CD4-positive, alpha-beta T cell treated with Interleukin-4 for 1 hour (primary cell): ENCODE data around the gene XRN2.

Experiments used
- DNase-seq, 2 donors: peaks; one replicate each; pipeline ENCODE4 v3.0.0-alpha.2; 2020 to 2022

XRN2 gene

DNA sequence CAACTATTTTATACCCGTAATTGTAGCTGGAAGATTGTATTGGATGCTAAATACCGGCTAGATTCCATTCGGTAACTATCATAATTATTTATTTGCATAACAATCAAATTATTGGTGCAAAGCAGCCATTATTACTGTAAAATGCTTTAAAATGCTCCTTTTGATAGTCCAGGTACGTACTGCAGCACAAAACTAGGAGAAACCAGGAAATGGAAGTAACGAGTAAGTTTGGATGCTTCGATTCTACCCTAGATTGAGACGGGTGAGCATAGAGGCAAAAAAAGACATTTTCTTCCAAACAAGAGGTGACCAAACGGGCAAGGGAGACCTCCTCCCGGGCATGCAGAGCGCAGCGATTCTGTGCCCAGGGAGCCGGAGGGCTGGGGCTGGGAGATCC lies 469 bp upstream of the XRN2 start:
- DNase-seq = no peak

DNA sequence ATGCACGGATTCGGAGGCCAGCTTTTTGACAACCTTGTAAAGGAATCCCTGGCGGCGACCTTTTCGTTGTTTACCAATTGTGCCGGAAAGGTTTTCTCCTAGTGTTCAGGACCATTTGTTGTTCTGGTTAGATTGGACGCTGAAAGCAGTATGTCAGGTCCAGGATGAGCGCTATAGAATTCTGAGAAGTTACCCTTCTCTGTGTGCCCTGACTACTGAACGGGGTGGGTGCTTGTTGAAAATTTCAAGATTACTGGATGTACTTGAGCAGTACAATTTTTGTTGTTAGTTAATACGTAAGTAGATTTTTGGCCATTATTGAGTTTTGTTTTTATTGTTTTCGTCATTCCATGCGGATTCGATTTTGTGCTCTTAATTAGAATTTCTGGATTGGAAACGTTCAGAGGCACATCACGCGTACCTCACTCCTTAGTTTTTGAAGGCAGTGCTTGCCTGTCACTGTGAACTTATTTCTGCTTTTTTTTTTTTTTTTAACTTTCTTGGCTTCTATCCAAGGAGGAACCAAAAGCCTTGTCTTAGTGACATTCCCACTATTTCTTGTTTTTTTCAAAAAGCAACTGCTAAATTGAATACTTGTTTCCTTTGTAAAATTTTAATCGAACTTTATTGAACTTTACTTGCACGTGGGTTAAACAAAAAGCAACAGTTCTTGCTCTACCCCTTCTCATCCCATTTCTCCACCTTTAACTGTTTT lies 898 bp downstream of the XRN2 start:
- no peak for DNase-seq

DNA sequence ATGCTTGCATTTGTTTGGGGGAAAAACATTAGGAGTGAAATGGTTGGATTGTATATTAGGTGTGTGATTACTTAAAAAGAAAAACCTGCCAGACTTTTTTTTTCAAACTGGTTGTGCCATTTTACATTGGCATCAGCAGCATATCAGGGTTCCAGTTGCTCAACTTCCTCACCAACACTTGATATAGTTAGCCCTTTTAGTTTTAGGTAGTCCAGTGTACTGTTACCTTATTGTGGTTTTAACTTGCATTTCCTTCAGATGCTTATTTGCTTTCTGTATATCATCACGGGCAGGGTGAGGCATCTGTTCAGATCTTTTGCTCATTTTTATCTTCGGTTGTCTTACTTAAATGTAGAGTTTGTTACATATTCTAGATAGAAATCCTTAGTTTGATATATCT lies 5.2 kb downstream of the XRN2 start:
- DNase-seq = no peak

DNA sequence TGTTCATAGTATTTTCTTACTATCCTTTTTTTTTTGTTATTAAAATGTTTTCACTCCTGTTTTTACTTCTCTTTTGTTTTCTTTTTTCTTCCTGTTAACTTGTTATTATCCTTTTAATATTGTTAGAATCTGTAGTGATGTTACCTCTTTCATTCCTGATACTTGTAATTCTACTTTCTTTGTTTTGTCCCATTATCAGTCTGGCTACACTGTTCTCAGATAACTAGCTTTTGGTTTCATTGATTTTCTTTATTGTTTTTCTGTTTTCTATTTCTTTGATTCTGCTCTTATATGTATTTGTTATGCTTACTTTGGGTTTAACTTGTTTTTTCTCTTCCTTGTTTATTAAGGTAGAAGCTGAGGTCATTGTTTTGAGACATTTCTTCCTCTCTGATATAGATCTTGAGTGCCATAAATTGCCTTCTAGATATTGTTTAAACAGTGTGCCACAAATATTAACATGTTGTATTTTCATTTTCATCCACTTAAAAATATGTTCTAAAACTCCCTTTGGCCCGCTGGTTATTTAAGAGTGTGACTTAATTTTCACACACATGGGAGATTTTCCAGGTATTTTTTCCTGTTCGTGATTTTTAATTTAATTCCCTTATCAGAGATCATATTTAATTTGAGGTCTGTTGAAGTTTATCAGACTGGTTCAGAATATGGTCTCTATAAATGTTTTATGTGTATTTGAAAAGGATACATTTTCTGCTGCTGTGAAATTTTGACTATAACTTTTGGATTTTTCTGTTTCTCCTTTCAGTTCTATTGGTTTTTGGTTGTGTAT lies 6.7 kb downstream of the XRN2 start:
- no peak for DNase-seq

DNA sequence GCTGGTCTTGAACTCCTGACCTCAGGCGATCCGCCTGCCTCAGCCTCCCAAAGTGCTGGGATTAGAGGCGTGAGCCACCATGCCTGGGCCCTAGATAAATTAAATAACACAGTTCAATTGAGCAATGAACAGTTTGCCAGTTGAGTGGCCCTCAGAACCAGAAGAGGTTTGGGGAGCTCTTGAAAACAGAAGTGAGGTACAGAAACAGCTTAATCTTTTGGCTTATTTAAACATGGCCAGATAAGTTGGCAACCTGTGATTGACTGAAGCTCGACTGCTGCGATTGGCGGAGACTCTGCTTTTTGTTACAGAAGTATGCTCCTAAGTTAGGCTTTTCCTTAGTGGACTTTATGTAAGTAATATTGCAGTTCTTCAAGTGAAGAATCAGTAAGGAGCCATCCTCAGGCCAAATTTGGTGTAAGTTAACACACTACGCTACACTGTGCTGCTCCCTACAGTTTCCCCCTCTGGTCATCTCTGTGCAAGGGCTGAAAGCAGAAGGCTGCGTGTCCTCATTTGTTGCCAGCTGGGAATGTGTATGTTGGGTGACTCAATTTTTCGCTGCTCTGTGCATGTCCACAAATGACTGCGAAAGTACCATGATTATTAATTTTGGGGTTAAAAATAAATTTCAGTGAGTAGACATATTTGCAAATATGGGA lies 9.8 kb downstream of the XRN2 start:
- DNase-seq = no peak

DNA sequence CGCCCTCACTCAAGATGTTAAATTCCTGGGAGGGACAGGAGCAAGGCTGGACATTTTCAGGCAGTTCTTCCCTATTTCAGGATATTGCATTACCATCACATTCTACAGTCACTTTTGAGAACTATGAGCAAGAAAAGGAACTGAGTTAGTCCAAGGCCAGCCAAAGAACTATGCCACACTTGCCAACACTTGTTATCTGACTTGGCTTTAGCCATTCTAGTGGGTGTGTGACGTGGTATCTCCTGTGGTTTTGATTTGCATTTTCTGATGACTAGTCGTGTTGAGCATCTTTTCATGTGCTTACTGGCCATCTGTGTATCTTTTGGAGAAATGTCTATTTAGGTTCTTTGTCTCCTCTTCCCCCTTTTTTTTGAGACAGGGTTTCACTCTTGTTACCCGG lies 12.0 kb downstream of the XRN2 start:
- DNase-seq = peak in 1 of 2 donors; percentile 12

DNA sequence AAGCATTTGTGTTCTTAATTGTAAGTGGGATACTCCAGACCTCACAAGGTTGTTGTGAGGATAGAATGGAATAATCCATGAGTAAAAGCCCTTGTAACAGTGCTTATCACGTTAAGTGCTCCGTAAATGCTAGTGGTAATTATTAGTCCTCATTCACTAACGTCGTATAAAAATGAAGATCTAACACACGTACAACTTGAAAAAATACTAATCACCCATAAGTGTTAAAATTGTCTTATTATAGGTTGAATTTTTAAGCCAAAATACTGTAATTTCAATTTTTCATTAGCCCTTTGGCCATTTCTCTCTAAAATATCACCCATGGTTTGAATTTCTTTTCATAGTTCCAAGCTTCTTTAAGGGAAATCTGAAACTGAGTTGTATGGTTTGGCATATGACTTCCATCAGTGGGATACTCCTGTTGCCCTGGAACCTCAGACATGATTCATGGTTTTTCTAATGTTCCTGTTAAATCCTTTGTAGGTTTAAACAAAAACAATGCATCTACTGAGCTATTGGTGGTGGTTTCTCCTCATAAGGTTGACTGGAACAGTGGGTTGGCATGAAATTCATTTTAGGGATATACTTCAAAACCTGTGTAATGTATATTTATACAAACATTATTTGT lies 19.1 kb downstream of the XRN2 start:
- no peak for DNase-seq

DNA sequence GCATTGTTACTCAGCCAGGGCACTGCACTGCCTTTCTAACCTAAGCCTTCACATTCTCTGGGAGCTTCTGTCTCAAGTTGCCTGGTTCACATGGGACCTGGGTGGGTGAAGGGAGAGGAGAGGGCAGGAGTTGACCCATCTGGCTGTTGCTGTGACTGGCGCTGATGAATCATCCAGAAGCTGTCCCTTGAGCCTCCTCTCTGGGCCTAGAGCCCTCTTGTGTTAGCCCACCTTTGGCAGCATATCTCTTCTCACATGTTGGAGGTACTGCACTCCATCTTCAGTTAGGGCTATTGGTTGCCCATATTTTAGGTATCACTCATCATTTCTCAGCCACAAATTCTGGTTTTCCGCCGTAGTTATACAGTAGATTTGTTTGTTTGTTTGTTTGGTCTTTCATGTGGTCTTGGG lies 19.8 kb downstream of the XRN2 start:
- no peak for DNase-seq

DNA sequence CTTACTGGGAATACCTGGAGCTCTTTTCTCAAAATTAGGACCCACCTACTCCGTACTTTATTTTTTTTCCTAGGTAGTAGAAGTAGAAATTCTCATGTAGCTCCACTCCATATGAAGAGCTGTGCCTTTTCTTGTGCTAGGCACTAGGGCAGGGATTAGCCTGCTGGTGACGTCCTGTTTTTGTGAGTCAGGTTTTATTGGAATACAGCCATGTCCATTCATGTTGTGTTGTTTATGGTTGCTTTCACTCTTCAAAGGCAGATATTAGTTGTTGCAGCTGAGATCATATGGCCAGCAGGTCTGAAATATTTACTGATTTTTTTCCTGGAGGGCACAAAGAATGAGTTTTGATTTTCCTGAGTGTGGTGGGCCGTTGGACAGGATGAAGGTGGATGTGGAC lies 20.5 kb downstream of the XRN2 start:
- no peak for DNase-seq

DNA sequence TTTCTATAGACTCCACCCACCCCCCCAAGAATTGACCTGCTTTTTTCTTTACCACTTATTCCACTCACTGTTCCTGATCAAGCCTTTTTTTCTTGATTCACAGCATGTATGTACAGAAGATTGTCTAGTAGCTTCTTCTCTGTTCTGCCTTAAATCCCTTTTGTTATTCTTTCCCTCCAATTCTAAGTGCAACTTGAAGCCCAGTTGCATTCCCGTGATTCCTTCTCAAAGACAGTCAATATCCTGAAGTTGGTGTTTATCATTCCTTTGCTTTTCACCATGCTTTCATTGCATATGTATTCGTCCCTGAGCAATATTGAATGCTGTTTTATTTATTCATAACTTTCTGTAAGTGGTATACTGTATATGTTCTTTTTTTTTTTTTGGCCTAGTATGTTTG lies 21.0 kb downstream of the XRN2 start:
- no peak for DNase-seq

DNA sequence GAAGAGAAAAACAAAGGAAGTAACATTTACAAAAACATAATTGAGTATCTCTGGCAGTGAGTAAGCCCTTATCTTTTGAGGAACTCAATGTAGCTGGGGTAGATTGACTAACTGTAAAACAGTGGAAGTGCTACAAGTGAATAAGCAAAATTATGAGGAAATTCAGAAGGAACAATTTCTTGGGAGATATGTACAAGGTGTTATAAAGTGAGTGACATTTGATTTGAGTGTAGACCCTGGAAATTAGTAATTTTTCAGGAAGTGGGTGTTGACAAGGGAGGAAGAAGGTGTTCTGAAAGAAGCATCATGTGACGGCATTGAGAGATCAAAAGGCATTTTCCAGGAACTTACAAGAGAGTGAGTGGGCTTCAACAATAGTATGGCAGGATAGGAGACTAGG lies 22.2 kb downstream of the XRN2 start:
- no peak for DNase-seq

DNA sequence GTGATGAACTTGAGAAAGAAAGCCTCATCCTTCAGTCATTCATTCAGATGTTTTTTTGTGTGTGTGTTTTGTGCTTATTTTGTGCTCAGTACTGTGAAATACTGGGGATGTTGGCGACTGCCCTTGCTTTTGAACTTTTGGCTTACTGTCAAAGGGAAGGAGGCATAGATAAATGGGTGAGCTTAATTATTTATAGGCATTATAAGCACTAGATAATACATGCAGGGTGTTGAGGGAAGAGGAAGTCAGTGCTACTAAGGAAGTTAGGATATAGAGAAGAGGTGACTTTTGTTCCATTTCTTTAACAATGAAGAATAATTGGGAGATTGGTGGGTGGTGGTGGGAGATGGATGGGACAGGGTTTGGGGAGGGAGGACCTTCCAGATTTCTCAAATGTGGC lies 23.6 kb downstream of the XRN2 start:
- no peak for DNase-seq

DNA sequence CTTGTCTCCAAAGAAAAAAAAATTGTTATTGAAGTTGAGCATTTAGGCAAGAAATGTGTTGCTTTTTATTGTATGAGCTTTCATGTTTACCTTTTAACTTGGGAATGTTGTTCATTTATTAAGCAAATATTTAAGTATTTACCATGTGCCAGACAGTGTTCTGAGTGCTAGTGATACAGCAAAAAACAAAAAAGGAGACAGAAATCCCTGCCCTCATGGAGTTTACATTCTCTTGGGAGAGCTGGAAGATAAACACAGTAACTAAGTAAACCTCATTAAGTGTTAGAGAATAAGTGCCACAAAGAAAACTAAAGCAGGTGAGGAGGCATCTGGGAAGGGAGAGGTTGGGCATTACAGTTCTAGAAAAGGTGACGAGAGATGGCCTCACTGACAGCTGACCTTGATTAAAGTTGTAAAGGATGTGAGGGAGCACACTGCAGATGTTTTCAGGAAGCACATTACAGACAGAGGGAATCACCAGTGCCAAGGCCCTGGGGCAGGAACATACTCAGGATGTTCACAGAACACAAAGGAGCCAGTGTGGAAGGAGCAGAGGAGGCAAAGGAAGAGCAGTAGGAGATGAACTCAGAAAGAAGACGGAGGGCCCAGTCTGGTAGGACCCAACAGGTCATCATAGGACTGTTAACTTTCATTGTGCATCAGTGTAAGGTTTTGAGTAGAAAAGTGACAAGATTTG lies 33.5 kb downstream of the XRN2 start:
- DNase-seq = no peak

DNA sequence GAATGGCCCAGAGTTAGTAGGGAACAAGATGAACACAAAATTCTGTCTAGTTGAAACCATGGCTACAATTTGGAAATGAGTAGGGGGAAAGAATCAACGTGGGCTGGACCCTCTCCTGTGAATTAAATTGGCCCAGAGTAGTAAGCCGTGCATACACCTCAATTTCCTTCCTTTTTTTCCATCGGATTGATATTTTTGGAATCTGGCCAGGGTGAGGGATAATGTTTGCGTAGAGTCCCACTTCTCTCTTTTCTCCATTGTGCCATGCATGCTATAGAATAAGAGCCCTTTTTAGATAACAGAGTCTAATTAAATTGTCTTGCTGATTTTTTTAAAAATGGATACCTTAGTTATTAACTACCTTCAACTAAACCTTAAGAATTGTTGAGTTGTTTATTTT lies 35.2 kb downstream of the XRN2 start:
- no peak for DNase-seq

DNA sequence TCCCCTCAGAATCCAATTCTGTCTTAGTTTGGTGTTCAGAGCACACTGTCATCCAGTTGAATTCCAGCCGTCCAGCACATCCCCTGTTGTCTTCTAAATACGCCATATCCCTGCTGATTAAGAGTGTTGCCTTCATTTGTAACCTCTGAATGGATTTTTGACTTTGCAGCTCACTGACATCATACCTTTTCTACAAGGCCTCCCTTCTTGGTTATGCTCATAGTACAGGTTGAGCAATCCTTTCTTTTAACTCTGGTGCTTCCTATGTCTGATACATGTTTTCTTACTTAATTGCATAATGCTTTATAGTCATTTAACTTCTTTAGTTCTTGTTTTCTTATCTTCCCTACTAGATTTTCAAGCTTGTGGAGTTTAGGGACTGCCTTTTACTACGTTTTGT lies 36.4 kb downstream of the XRN2 start:
- no peak for DNase-seq

DNA sequence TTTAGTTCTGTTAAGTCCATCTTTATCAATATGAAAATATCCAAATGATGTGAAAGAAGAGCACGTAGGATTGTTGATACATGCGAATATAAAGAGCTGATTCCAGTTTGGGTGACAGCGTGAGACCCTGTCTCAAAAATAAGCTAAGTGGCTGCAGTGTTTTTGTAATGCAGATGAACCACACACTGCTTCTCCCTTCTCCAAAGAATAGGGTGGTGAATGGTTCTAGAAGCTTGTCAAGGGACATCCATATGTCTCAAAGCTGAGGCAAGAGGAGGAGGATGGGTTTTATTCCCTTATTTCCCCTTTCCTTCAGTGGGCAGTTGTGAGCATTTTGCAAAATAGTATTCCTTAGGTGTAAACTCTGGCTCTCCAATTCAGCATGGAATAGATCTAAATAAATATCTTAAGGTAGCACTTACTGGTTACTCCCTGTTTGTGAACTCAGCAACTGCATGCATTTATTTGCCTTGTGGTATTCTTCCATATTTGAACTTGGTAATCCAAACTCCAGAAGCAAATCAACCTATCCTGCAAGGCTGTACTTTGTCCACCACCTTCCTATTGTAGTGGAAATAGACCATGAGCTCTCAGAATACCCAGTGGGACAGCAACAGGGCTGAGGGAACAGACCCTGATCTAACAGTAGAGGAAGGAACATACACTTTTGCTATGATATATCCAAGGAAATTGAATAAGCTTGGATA lies 38.0 kb downstream of the XRN2 start:
- no peak for DNase-seq

DNA sequence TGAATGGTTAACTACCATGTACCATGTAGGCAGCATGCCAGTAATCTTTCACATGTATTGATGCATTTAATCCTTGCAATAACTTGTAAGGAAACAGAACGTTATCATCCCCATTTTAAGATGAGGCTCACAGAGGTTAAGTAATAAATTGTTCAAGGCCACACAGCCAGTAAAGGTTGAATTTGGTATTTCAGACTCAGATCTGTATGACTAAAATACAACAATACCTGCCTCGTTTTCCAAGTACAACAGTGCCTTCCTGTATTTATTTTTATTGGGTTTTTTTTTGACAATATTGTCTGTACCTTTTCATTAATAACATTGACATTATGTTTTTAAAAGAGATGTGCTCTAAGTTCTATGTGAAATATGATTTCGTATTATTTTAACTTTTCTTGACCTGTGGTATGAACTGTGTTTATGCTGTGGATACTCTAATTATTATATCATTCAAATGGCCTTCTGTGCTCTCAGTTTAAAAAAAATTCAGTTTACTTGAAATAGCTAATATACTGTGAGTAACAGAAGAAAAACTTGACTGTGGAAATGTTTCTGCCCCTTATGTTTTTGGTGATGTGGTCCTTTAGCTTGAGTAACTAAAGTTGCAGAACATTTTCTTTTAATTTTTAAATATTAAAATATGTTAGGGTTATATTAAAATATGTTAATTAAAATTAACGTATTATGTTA lies 39.7 kb downstream of the XRN2 start:
- no peak for DNase-seq

DNA sequence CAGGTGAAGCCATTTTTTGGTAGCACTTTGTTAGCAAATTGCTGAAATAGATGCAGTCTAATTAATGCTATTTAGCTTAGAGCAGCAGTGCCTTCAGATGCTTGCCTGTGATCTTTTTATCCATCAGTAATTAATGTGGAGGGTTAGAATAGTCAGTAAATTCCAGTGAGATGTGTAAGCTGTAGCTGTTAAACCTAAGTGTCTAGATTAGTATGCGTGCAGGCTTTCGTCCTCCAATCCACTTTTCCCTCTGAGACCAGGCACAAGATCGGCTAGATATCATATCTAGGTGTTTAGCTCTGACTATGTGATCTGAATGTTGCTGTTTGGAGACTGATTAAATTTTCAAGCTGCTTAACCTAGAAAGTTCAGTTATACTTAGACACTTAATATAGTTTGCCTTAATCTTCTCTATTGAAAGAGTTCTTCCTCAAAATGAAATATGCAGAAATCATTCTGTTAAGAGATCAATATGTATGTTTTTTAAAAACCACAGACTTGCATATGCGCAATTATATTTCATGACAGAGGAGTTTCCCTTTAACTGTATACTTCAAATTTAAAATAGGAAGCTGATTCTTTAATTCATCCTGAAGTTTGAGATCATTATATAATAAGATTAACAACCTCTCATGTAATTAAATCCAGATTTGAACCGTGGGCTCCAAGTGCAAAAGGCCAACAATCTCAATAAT lies 41.2 kb downstream of the XRN2 start:
- DNase-seq = no peak

DNA sequence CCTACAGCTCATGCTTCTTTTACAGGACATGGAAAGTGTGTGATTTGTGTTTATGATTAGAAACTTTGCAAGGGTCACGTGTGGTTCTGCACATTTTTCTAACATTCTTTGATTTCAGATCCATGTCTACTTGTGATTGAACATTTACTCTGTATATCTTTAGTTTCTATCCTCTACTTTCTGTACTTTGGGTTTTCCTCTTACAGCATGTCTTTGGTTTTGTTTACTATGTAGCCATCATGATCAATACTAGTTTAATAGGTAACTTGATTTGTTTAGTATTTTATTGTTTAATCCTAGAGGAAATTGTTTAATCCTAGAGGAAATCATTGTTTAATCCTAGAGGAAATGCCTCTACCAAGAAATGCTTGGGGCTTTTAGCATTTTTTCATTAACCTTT lies 41.8 kb downstream of the XRN2 start:
- DNase-seq = no peak

DNA sequence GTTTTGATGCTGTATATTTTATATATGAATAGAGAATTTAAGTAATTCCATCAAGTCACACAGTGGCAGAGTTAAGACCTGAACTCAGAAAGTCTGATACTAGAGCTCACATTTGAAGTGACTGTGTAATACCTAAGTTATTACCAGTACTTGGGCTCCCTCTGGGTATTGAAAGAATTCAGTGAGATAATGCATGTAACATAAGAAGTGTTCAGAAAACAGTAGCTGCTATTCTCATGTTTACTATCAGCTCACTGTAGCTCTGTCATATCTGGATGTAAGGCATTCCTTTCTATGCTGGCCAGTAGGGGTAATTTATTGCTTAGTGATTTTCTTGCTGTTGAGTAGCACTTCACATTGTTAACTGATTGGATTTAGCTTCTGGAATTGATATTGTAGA lies 49.6 kb downstream of the XRN2 start:
- DNase-seq = no peak

DNA sequence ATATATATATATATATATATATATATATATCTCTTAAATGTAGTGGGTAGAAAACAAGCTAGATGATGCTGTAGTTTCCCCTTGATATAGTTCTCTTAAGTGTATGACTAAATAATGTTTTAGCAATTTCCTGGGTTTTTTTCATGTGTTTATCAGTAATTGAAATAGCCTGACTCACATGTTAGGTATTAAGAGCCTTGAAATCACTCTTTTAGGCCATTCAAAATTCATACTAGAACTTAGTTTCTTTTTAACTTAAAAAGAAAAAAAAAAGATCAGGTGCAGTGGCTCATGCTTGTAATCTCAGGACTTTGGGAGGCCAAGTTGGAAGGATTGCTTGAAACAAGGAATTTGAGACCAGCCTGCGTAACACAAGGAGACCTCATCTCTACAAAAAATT lies 50.1 kb downstream of the XRN2 start:
- no peak for DNase-seq
